LNCaP clone FGC (cell line): ENCODE measurements around the gene DLGAP3.

ENCODE experiments used
- DNase-seq: peaks from one replicate; pipeline ENCODE4 v3.0.0-alpha.2; 2011; ENCODE audit warnings: low read depth
- H3K4me3 ChIP-seq: 2 replicates; pipeline ENCODE4 v1.5.1; 2011; ENCODE audit warnings: mild to moderate bottlenecking, low read depth, low read length, control low read depth
- TF ChIP-seq, protein P1 (sequence below): IDR thresholded peaks from 2 replicates; pipeline ENCODE4 v1.5.1; 2012; ENCODE audit warnings: mild to moderate bottlenecking; ENCODE audit not compliant: control insufficient read depth, insufficient read depth; ENCODE audit errors: extremely low read depth

Gene DLGAP3, protein sequence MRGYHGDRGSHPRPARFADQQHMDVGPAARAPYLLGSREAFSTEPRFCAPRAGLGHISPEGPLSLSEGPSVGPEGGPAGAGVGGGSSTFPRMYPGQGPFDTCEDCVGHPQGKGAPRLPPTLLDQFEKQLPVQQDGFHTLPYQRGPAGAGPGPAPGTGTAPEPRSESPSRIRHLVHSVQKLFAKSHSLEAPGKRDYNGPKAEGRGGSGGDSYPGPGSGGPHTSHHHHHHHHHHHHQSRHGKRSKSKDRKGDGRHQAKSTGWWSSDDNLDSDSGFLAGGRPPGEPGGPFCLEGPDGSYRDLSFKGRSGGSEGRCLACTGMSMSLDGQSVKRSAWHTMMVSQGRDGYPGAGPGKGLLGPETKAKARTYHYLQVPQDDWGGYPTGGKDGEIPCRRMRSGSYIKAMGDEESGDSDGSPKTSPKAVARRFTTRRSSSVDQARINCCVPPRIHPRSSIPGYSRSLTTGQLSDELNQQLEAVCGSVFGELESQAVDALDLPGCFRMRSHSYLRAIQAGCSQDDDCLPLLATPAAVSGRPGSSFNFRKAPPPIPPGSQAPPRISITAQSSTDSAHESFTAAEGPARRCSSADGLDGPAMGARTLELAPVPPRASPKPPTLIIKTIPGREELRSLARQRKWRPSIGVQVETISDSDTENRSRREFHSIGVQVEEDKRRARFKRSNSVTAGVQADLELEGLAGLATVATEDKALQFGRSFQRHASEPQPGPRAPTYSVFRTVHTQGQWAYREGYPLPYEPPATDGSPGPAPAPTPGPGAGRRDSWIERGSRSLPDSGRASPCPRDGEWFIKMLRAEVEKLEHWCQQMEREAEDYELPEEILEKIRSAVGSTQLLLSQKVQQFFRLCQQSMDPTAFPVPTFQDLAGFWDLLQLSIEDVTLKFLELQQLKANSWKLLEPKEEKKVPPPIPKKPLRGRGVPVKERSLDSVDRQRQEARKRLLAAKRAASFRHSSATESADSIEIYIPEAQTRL

DNA sequence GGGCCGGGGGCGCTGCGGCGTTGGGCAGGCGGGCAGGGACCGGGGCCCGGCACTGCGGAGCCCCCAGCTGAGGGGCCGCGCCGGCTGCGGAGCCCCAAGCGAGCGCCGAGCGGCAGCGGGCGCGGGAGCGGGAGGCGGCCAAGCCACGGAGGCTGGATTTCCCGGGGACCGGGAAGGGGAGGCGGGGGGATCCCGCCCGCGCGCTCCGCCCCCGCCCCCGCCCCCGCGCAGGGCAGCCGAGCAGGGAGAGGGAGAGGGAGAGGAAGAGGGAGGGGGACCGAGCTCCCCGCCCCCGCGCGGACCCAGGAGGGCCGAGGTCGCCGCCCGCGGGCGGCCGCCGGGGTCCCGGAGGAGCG, at the start of gene DLGAP3:
DLGAP3 (minus strand) TSS at position 154 of the 356 bp plus-strand sequence. CDS start 24,267 bp downstream, outside the sequence.
- TF ChIP-seq, protein P1, sequence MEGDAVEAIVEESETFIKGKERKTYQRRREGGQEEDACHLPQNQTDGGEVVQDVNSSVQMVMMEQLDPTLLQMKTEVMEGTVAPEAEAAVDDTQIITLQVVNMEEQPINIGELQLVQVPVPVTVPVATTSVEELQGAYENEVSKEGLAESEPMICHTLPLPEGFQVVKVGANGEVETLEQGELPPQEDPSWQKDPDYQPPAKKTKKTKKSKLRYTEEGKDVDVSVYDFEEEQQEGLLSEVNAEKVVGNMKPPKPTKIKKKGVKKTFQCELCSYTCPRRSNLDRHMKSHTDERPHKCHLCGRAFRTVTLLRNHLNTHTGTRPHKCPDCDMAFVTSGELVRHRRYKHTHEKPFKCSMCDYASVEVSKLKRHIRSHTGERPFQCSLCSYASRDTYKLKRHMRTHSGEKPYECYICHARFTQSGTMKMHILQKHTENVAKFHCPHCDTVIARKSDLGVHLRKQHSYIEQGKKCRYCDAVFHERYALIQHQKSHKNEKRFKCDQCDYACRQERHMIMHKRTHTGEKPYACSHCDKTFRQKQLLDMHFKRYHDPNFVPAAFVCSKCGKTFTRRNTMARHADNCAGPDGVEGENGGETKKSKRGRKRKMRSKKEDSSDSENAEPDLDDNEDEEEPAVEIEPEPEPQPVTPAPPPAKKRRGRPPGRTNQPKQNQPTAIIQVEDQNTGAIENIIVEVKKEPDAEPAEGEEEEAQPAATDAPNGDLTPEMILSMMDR, result no peak
- H3K4me3 ChIP-seq, result no peak within 1 kb of the TSS
- DNase-seq, result no peak

DNA sequence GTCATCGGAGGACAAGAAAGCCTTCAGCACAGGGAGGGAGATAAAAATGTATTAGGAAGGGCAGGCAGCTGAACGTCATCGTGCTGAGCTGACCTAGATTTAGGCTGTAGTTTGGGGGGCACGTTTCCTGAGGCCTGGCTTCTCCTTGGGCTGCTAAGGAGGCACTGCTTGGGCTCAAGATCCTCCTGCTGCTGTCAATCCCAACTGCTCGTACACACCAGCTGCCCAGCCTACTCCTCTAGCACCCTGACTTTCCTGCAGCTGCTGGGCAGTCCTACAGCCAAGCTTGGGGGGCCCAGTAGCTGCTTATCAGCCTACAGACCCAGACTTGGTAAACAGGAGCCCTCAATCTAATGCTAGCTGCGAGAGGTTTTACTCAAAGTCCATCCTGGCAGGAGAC, 49.5 kb upstream of the DLGAP3 start:
- H3K4me3 ChIP-seq, result no peak overlapping the region
- no peak for DNase-seq
- TF ChIP-seq, protein P1, result no peak

DNA sequence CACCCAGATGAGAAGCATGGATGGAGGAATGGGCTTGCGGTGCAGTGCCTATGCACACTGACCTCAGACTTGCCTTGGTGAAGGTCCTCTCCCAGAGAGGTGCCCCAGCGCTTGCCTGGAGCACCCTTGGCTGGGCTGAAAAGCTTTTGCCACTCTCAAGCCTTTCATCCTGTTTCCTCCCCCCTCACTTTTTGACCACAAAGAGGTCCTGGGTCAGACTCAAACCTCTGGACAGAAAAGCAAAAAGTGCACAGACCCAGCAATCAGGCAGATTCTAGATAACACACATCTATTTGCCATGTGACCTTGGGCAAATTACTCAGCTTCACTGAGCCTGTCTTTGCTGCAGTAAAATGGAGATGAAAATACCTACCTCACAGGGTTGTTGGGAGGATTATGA, 48.4 kb upstream of the DLGAP3 start:
- H3K4me3 ChIP-seq, result no peak overlapping the region
- TF ChIP-seq, protein P1, result no peak
- no peak for DNase-seq

DNA sequence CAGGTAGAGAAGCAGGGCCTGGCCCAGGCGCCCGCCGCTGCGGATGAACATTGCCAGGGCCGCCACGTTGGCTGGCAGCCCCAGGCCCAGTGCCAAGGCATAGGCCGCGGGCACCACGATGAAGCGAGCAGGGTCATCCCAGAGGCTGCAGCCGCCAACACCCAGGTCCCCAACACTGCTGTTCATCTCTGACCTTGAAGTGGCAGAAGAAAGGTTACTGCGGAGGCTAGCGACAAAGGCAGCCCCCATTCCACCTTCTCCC, 47.7 kb upstream of the DLGAP3 start:
- TF ChIP-seq, protein P1, result no peak
- H3K4me3 ChIP-seq, result no peak overlapping the region
- no peak for DNase-seq

DNA sequence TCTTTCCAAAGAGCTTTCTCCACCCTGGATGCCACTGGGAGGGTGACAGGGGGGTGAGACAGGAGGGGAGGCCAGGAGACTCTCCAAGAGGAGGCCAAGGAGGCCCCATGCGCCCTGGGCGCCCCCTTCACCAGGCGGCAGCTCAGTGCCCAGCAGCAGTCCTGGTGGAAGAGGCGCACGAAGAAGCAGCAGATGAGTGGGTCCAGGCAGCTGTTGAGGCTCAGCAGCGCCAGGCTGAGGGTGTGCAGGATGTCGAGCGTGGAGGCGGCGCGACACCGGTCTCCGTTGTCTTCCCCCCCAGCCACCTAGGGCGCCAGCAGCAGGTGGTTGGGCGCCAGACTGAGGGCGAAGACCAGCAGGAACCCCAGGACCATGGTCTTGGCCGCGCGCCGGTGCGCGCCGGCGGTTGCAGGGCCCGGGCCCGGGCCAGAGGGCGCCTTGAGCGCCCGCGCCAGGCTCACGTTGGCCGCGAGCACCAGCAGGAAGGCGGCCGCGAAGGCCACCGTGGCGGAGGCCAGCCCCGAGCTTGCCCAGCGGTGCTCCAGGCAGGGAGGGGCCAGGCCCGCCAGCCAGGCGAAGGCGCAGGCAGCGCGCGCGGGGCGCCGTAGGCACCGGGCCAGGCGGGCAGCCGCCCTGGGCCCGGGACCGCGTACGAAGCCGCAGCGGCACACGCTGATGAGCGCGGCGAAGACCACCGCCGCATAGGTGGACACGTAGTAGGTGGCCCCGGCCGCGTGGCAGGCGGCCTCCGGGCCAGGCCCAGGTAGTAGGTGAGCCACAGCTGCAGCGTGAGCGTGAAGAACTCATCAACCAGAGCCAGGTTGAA, 47.1 kb upstream of the DLGAP3 start:
- DNase-seq, result no peak
- TF ChIP-seq, protein P1, result no peak
- no peak overlapping the region for H3K4me3 ChIP-seq

DNA sequence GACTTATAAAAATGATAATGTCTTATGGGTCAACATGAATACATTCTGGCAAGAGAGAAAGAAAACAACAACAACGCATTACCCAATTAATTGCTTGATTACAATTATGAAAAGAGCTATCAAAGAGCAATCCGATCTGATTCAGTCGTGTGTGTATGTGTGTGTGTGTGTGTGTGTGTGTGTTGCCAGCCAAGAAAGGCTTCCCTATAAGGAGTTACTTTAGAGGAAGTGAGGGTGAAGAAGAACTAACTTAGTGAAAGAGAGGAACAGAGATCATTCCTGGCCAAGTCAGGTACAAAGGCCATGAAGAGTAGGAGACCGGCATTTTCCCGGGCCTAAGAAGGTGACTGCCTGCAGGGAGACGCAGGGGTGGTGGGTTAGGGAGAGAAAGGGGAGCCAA, 46.3 kb upstream of the DLGAP3 start:
- no peak for DNase-seq
- TF ChIP-seq, protein P1, result no peak
- no peak overlapping the region for H3K4me3 ChIP-seq
